ENCODE measurements around the gene SRSF10. TPM values are rescaled to one million over a fixed set of nuclear protein-coding genes. Genes with fewer than 3 reads are reported as not detected.
"Not testable (repeated sequence)": the region's sequence is repeated elsewhere in the genome, so short reads cannot be mapped to it uniquely, and the experiment has no call there.

The SRSF10 gene
- total and polyA plus RNA-seq, 10 donors = 54.5 to 146 (median 98.2) TPM

DNA sequence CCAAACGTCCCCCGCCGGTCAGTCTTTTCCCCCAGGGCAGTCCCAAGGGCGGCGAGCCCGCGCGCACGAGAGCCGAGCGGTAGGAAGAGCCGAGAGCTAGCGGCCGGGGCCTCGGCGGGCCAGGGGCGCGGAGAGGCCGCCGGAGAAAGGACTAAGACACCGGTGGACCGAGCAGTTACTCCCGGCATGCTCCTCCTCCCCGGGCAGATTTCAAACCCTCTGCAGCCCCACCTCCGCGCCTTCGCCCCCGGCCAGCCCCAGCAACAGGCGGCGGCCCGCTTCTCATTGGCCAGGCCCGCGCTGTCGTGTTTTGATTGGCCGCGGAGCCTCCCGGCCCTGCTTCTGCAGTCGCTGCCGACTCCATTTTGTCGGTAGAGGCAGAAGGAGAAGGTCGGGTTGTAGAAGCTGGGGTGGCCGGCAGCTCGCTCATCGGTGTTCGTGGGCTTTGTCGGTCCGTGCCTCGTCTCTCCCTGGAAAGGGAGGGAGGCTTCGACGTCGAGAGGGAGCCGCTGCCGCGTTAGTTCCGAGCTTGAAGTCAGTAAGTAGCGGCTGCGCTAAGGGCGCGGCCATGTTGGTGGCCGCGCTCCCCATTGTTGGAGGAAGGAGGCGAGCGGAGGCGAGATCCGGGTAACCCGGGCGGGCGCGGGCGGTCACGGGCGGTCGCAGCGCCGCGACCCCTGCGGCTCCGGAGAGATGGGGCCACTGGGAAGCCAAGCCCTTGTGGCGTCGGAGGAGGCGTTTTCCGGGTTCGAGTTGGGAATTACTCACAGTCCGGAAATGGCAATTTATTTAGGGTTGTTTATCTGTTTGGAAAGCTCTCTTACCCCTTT lies 20.5 kb downstream of the SRSF10 start, which contains the start of gene PNRC2:
TSS of gene PNRC2 (plus strand) at position 368 of the 830 bp plus-strand sequence. CDS start 1,630 bp downstream, outside the sequence.
- Histone ChIP-seq H3K27ac (peak within 1 kb of the TSS; percentile 97 to 100 (median 99)), H3K27me3 (replicated peaks in 1 of 7) (no peaks in the 10 kb centered on the region), H3K9me3 (no peaks in the 10 kb centered on the region), H3K36me3 (peaks cover 0 to 32% (median 13%) of the 10 kb centered on the region in 6 donors), H3K4me1 (peaks cover 16 to 85% (median 56%) of the 10 kb centered on the region in 6 donors), H3K4me3 (peak within 1 kb of the TSS; percentile 57 to 80 (median 68))
- DNase-seq = peak; percentile 98
- WGBS, 5 donors = 0 to 1% (median 0%) methylated on average over 30 to 84 of the region's 84 CpGs
- peak in 2 of 3 donors; percentile 77 to 80 for TF ChIP-seq POLR2A (IDR thresholded peaks at IDR 0.05)
- TF ChIP-seq POLR2AphosphoS5 (IDR thresholded peaks at IDR 0.05) = peak; percentile 97 to 99 (median 98)
- TF ChIP-seq, protein P1, sequence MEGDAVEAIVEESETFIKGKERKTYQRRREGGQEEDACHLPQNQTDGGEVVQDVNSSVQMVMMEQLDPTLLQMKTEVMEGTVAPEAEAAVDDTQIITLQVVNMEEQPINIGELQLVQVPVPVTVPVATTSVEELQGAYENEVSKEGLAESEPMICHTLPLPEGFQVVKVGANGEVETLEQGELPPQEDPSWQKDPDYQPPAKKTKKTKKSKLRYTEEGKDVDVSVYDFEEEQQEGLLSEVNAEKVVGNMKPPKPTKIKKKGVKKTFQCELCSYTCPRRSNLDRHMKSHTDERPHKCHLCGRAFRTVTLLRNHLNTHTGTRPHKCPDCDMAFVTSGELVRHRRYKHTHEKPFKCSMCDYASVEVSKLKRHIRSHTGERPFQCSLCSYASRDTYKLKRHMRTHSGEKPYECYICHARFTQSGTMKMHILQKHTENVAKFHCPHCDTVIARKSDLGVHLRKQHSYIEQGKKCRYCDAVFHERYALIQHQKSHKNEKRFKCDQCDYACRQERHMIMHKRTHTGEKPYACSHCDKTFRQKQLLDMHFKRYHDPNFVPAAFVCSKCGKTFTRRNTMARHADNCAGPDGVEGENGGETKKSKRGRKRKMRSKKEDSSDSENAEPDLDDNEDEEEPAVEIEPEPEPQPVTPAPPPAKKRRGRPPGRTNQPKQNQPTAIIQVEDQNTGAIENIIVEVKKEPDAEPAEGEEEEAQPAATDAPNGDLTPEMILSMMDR (IDR thresholded peaks at IDR 0.05 in 8 of 11, conservative IDR thresholded peaks at IDR 0.05 in 3 of 11) = peak in 4 of 11 experiments; percentile 16 to 43 (median 32)
- intact Hi-C loops (cut with DNase I; ENCODE audit: low total_unique reads) = no loop called here

DNA sequence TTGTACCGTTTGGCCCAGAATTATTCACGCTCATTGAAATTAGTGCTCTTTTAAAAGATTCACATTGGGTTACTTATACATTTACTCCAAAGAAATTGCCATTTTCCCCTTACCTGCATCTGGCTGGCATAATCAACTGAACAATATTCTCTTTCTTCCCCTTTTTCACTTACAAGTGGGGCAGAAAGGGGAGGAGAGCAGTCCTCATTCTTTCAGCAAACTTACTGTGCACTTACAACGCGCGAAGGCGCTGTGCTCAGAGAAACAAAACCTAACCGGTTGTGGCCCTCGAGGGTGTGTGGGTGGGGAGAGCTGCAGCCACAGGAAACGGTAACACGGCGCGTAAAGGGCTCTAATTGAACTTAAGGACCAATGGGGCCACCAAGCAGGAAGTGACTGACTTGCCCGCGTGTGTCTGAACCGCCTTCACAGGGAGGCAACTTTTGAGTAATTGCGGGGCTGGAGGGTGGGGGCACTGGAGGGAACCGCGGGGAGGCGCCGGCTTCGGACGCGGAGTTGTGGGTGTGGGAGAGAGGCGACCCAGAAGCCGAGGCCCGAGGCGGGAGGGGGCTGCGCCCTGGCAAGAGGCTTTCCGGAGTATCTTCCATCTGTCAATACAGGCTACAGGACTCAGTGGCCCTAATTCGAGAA lies 21.2 kb downstream of the SRSF10 start:
- peaks cover 16 to 83% (median 50%) of the 10 kb centered on the region in 6 donors for H3K4me1 ChIP-seq
- no peaks in the 10 kb centered on the region for H3K9me3 ChIP-seq
- TF ChIP-seq POLR2A (IDR thresholded peaks at IDR 0.05) (peak; percentile 44 to 89 (median 57)), POLR2AphosphoS5 (IDR thresholded peaks at IDR 0.05) (peak in 2 of 3 donors; percentile 82 to 94)
- TF ChIP-seq, protein P1 (IDR thresholded peaks at IDR 0.05 in 8 of 11, conservative IDR thresholded peaks at IDR 0.05 in 3 of 11) = peak in 6 of 11 experiments; percentile 13 to 51 (median 28)
- H3K27ac ChIP-seq = peak overlapping the region; percentile 97 to 100 (median 99)
- peaks cover 0 to 25% (median 9%) of the 10 kb centered on the region in 6 donors for H3K36me3 ChIP-seq
- 0 to 1% (median 1%) methylated on average over 15 to 30 of the region's 30 CpGs for WGBS, 5 donors
- DNase-seq = peak; percentile 96
- intact Hi-C loops (cut with DNase I; ENCODE audit: low total_unique reads) = no loop called here
- peak overlapping the region; percentile 57 to 80 (median 68) for H3K4me3 ChIP-seq
- no peaks in the 10 kb centered on the region for H3K27me3 ChIP-seq (replicated peaks in 1 of 7)

DNA sequence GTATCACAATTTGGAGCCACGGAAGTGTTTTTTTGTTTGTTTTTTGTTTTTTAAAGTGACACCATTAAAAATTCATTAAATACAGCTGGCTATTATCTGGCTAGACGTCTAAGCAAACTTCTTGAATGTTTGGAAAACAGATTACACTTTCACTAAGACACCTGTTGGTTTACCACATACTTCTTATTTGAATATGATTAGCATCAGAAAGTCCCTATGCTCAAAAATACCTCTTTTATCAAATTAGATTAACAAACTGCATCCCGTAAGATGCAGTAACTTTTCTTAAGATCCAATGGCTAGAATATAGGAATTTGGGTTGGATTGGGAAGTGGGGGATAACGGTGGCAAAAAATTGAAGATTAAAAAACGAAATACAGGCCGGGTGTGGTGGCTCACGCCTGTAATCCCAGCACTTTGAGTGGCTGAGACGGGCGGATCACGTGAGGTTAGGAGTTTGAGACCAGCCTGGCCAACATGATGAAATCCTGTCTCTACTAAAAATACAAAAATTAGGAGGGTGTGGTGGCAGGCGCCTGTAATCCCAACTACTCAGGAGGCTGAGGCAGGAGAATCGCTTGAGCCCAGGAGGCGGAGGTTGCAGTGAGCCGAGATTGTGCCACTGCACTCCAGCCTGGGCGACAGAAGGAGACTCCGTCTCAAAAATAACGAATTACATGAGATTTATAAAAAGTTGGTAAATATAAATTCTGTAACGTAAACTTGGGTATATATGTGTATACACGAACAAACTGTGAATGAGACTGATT lies 21.9 kb downstream of the SRSF10 start:
- DNase-seq = not testable (repeated sequence)
- peak overlapping the region; percentile 57 to 80 (median 68) for H3K4me3 ChIP-seq

DNA sequence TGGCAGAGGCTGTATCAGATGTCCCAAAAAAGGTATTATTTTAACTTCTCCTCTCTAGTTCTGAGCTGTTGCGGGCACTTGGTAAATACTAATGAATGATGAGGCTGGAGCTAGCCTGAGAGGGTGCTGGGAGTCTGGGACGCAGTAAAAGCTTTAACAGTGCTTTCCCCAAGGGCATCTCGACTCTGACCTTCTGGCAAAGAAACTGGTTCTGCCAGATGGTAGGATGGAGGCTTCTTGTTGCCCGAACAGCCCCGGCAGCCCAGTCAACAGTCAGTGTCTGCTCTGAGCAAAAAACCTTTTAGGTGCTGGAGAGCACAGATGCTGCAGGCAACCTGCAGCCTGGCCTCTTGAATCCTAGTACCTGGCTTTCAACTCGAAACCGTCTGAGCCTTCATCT lies 23.0 kb downstream of the SRSF10 start:
- 84 to 90% (median 86%) methylated on average over 7 of the region's 7 CpGs for WGBS, 5 donors
- H3K27ac ChIP-seq = no peak overlapping the region
- DNase-seq = no peak

More for the DNA sequence above, 21.9 kb downstream of the SRSF10 start:
- peak overlapping the region; percentile 97 to 100 (median 99) for H3K27ac ChIP-seq
- peaks cover 0 to 18% (median 2%) of the 10 kb centered on the region in 6 donors for H3K36me3 ChIP-seq
- H3K4me1 ChIP-seq = peaks cover 16 to 76% (median 43%) of the 10 kb centered on the region in 6 donors
- H3K9me3 ChIP-seq; H3K27me3 ChIP-seq (replicated peaks in 1 of 7); intact Hi-C loops (cut with DNase I; ENCODE audit: low total_unique reads): not testable (repeated sequence)
- 40 to 54% (median 47%) methylated on average over 19 of the region's 19 CpGs for WGBS, 5 donors

More for the DNA sequence above, 23.0 kb downstream of the SRSF10 start:
- TF ChIP-seq, protein P1 (IDR thresholded peaks at IDR 0.05 in 8 of 11, conservative IDR thresholded peaks at IDR 0.05 in 3 of 11) = no peak
- TF ChIP-seq POLR2AphosphoS5 (IDR thresholded peaks at IDR 0.05) (no peak), POLR2A (IDR thresholded peaks at IDR 0.05) (no peak)
- Histone ChIP-seq H3K4me3 (no peak overlapping the region), H3K9me3 (no peaks in the 10 kb centered on the region), H3K27me3 (replicated peaks in 1 of 7) (no peaks in the 10 kb centered on the region), H3K4me1 (peaks cover 16 to 67% (median 39%) of the 10 kb centered on the region in 6 donors), H3K36me3 (peaks cover 0 to 14% (median 0%) of the 10 kb centered on the region in 6 donors)
- intact Hi-C loops (cut with DNase I; ENCODE audit: low total_unique reads) = no loop called here
